ENCODE results near the gene CHGA. TPM values are rescaled to one million over a fixed set of nuclear protein-coding genes. Genes with fewer than 3 reads are reported as not detected.

The CHGA gene
- total RNA-seq, 1 donor from 2014 or later: not detected

- H3K4me1 Mint-ChIP-seq (ENCODE audit: low read depth): peaks cover 2% of the 10 kb centered on the region
Observed at GRCh38 chr14:92956961-92957360, 34.0 kb downstream of the CHGA start.

GRCh38 chr14:92958373-92959188 is 35.6 kb downstream of the CHGA start:
- H3K36me3 Mint-ChIP-seq (ENCODE audit: low read depth): no peaks in the 10 kb centered on the region
- H3K4me3 Mint-ChIP-seq (ENCODE audit: low read depth): no peak overlapping the region
- H3K27ac Mint-ChIP-seq: no peak overlapping the region
- H3K27me3 Mint-ChIP-seq (ENCODE audit: low read depth): no peaks in the 10 kb centered on the region
- no peak for DNase-seq (ENCODE audit: low spot score)
- intact Hi-C loops (cut with micrococcal nuclease): no loop called here
- no peaks in the 10 kb centered on the region for H3K9me3 Mint-ChIP-seq
- H3K4me1 Mint-ChIP-seq (ENCODE audit: low read depth): no peaks in the 10 kb centered on the region

More at GRCh38 chr14:92956961-92957360, 34.0 kb downstream of the CHGA start:
- no peak for DNase-seq (ENCODE audit: low spot score)
- Mint-ChIP-seq H3K9me3 (no peaks in the 10 kb centered on the region), H3K36me3 (ENCODE audit: low read depth) (peaks cover 1% of the 10 kb centered on the region), H3K4me3 (ENCODE audit: low read depth) (no peak overlapping the region), H3K27ac (no peak overlapping the region), H3K27me3 (ENCODE audit: low read depth) (no peaks in the 10 kb centered on the region)
- intact Hi-C loops (cut with micrococcal nuclease): no loop called here

- Mint-ChIP-seq H3K36me3 (ENCODE audit: low read depth) (no peaks in the 10 kb centered on the region), H3K27me3 (ENCODE audit: low read depth) (no peaks in the 10 kb centered on the region), H3K4me1 (ENCODE audit: low read depth) (no peaks in the 10 kb centered on the region), H3K4me3 (ENCODE audit: low read depth) (no peak overlapping the region), H3K27ac (no peak overlapping the region), H3K9me3 (no peaks in the 10 kb centered on the region)
- no peak for DNase-seq (ENCODE audit: low spot score)
- intact Hi-C loops (cut with micrococcal nuclease): no loop called here
Observed at GRCh38 chr14:92959189-92959531, 36.2 kb downstream of the CHGA start.

- intact Hi-C loops (cut with micrococcal nuclease): no loop called here
- Mint-ChIP-seq H3K9me3 (no peaks in the 10 kb centered on the region), H3K36me3 (ENCODE audit: low read depth) (no peaks in the 10 kb centered on the region), H3K27ac (no peak overlapping the region), H3K4me1 (ENCODE audit: low read depth) (no peaks in the 10 kb centered on the region), H3K4me3 (ENCODE audit: low read depth) (no peak overlapping the region), H3K27me3 (ENCODE audit: low read depth) (no peaks in the 10 kb centered on the region)
- DNase-seq (ENCODE audit: low spot score): no peak
Observed at GRCh38 chr14:92959761-92960680, 37.1 kb downstream of the CHGA start.

- no peak for DNase-seq (ENCODE audit: low spot score)
- Mint-ChIP-seq H3K36me3 (ENCODE audit: low read depth) (no peaks in the 10 kb centered on the region), H3K9me3 (no peaks in the 10 kb centered on the region), H3K27ac (no peak overlapping the region), H3K27me3 (ENCODE audit: low read depth) (no peaks in the 10 kb centered on the region), H3K4me3 (ENCODE audit: low read depth) (no peak overlapping the region), H3K4me1 (ENCODE audit: low read depth) (no peaks in the 10 kb centered on the region)
- intact Hi-C loops (cut with micrococcal nuclease): no loop called here
Observed at GRCh38 chr14:92960706-92961566, 38.0 kb downstream of the CHGA start.

GRCh38 chr14:92961567-92961855 is 38.6 kb downstream of the CHGA start:
- H3K27ac Mint-ChIP-seq: no peak overlapping the region
- H3K36me3 Mint-ChIP-seq (ENCODE audit: low read depth): no peaks in the 10 kb centered on the region
- H3K27me3 Mint-ChIP-seq (ENCODE audit: low read depth): no peaks in the 10 kb centered on the region
- no peak overlapping the region for H3K4me3 Mint-ChIP-seq (ENCODE audit: low read depth)
- intact Hi-C loops (cut with micrococcal nuclease): no loop called here
- H3K4me1 Mint-ChIP-seq (ENCODE audit: low read depth): no peaks in the 10 kb centered on the region
- no peak for DNase-seq (ENCODE audit: low spot score)
- H3K9me3 Mint-ChIP-seq: no peaks in the 10 kb centered on the region

GRCh38 chr14:92962031-92962830 is 39.3 kb downstream of the CHGA start:
- DNase-seq (ENCODE audit: low spot score): no peak
- H3K27me3 Mint-ChIP-seq (ENCODE audit: low read depth): no peaks in the 10 kb centered on the region
- H3K4me3 Mint-ChIP-seq (ENCODE audit: low read depth): no peak overlapping the region
- intact Hi-C loops (cut with micrococcal nuclease): no loop called here
- no peak overlapping the region for H3K27ac Mint-ChIP-seq
- H3K36me3 Mint-ChIP-seq (ENCODE audit: low read depth): no peaks in the 10 kb centered on the region
- no peaks in the 10 kb centered on the region for H3K4me1 Mint-ChIP-seq (ENCODE audit: low read depth)
- H3K9me3 Mint-ChIP-seq: no peaks in the 10 kb centered on the region

GRCh38 chr14:92962831-92963095 is 39.8 kb downstream of the CHGA start:
- Mint-ChIP-seq H3K4me1 (ENCODE audit: low read depth) (no peaks in the 10 kb centered on the region), H3K4me3 (ENCODE audit: low read depth) (no peak overlapping the region), H3K27ac (no peak overlapping the region), H3K27me3 (ENCODE audit: low read depth) (no peaks in the 10 kb centered on the region), H3K9me3 (peaks cover 4% of the 10 kb centered on the region), H3K36me3 (ENCODE audit: low read depth) (peaks cover 3% of the 10 kb centered on the region)
- intact Hi-C loops (cut with micrococcal nuclease): no loop called here
- no peak for DNase-seq (ENCODE audit: low spot score)

GRCh38 chr14:92963301-92964123 is 40.6 kb downstream of the CHGA start:
- Mint-ChIP-seq H3K4me1 (ENCODE audit: low read depth) (no peaks in the 10 kb centered on the region), H3K4me3 (ENCODE audit: low read depth) (no peak overlapping the region), H3K27ac (no peak overlapping the region), H3K9me3 (peaks cover 4% of the 10 kb centered on the region), H3K27me3 (ENCODE audit: low read depth) (no peaks in the 10 kb centered on the region), H3K36me3 (ENCODE audit: low read depth) (peaks cover 3% of the 10 kb centered on the region)
- intact Hi-C loops (cut with micrococcal nuclease): no loop called here
- DNase-seq (ENCODE audit: low spot score): no peak

- Mint-ChIP-seq H3K36me3 (ENCODE audit: low read depth) (peaks cover 3% of the 10 kb centered on the region), H3K27me3 (ENCODE audit: low read depth) (no peaks in the 10 kb centered on the region), H3K9me3 (peaks cover 4% of the 10 kb centered on the region), H3K27ac (no peak overlapping the region), H3K4me3 (ENCODE audit: low read depth) (no peak overlapping the region), H3K4me1 (ENCODE audit: low read depth) (no peaks in the 10 kb centered on the region)
- DNase-seq (ENCODE audit: low spot score): no peak
- intact Hi-C loops (cut with micrococcal nuclease): no loop called here
Observed at GRCh38 chr14:92964124-92965109, 41.5 kb downstream of the CHGA start.

GRCh38 chr14:92965281-92965680 is 42.3 kb downstream of the CHGA start:
- H3K4me1 Mint-ChIP-seq (ENCODE audit: low read depth): no peaks in the 10 kb centered on the region
- H3K9me3 Mint-ChIP-seq: peaks cover 4% of the 10 kb centered on the region
- H3K27me3 Mint-ChIP-seq (ENCODE audit: low read depth): no peaks in the 10 kb centered on the region
- no peak overlapping the region for H3K4me3 Mint-ChIP-seq (ENCODE audit: low read depth)
- no peak overlapping the region for H3K27ac Mint-ChIP-seq
- no peak for DNase-seq (ENCODE audit: low spot score)
- peaks cover 3% of the 10 kb centered on the region for H3K36me3 Mint-ChIP-seq (ENCODE audit: low read depth)
- intact Hi-C loops (cut with micrococcal nuclease): no loop called here
